Measurements from ENCODE around the gene TRPV6.

DNA sequence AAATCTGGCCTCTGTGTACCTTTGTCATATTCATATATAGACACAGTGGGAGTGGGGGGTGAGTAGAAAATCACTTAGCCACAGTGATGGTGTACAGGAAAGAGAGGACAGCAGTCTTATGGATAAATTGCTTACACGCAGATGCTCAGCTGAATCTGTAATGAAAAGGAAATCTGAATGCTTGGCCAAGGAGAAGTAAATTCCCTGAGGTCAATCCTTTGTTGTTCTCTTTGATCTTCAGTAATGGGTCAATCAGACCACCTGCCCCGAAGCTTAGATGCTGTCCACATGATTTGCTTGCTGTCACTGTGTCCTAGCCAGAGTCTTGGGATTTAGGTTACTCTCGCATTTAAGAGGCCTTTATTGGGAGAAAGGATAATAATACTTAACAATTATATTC, 49.1 kb downstream of the TRPV6 start:
- TF ChIP-seq, protein P1, sequence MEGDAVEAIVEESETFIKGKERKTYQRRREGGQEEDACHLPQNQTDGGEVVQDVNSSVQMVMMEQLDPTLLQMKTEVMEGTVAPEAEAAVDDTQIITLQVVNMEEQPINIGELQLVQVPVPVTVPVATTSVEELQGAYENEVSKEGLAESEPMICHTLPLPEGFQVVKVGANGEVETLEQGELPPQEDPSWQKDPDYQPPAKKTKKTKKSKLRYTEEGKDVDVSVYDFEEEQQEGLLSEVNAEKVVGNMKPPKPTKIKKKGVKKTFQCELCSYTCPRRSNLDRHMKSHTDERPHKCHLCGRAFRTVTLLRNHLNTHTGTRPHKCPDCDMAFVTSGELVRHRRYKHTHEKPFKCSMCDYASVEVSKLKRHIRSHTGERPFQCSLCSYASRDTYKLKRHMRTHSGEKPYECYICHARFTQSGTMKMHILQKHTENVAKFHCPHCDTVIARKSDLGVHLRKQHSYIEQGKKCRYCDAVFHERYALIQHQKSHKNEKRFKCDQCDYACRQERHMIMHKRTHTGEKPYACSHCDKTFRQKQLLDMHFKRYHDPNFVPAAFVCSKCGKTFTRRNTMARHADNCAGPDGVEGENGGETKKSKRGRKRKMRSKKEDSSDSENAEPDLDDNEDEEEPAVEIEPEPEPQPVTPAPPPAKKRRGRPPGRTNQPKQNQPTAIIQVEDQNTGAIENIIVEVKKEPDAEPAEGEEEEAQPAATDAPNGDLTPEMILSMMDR (IDR thresholded peaks at IDR 0.05) = no peak
- TF ChIP-seq POLR2A (IDR thresholded peaks at IDR 0.05) = no peak

All from ovary (tissue), 3 donors.